SKM-1 treated with dmso at 0.1 percent for 144 hours (cell line): Measurements from ENCODE around the gene DNASE2B.

Experiments used
- DNase-seq: peaks from one replicate; lab custom pipeline; 2025; ENCODE audit not compliant: unreplicated experiment; lab: John Stamatoyannopoulos, UW

The DNASE2B gene

GRCh38 chr1:84398175-84399155 is at the start of gene DNASE2B:
DNASE2B (plus strand) TSS chr1:84398484; CDS start chr1:84398565, 81 bp downstream.
- no peak for DNase-seq

GRCh38 chr1:84348759-84349158 is 49.5 kb upstream of the DNASE2B start:
- DNase-seq = no peak

- no peak for DNase-seq
These were observed 48.2 kb upstream of the DNASE2B start for GRCh38 chr1:84350104-84350503.

GRCh38 chr1:84350550-84350949 is 47.7 kb upstream of the DNASE2B start:
- DNase-seq = no peak

GRCh38 chr1:84352298-84353106 is 45.8 kb upstream of the DNASE2B start:
- DNase-seq = no peak

- no peak for DNase-seq
These were observed 44.6 kb upstream of the DNASE2B start for GRCh38 chr1:84353695-84354094.

- DNase-seq = no peak
These were observed 42.7 kb upstream of the DNASE2B start for GRCh38 chr1:84355556-84355955.

- no peak for DNase-seq
These were observed 41.4 kb upstream of the DNASE2B start for GRCh38 chr1:84356881-84357280.

- DNase-seq = no peak
These were observed 39.6 kb upstream of the DNASE2B start for GRCh38 chr1:84358695-84359094.

- DNase-seq = no peak
These were observed 38.0 kb upstream of the DNASE2B start for GRCh38 chr1:84360316-84360715.

- no peak for DNase-seq
These were observed 36.5 kb upstream of the DNASE2B start for GRCh38 chr1:84361796-84362195.

GRCh38 chr1:84363019-84363418 is 35.3 kb upstream of the DNASE2B start:
- no peak for DNase-seq

- no peak for DNase-seq
These were observed 34.7 kb upstream of the DNASE2B start for GRCh38 chr1:84363622-84364021.

GRCh38 chr1:84365225-84366221 is 32.8 kb upstream of the DNASE2B start:
- DNase-seq = no peak

GRCh38 chr1:84366786-84367185 is 31.5 kb upstream of the DNASE2B start:
- no peak for DNase-seq

GRCh38 chr1:84367219-84367618 is 31.1 kb upstream of the DNASE2B start:
- DNase-seq = no peak

GRCh38 chr1:84368441-84368840 is 29.8 kb upstream of the DNASE2B start:
- no peak for DNase-seq

GRCh38 chr1:84370266-84370665 is 28.0 kb upstream of the DNASE2B start:
- no peak for DNase-seq

GRCh38 chr1:84370831-84371394 is 27.4 kb upstream of the DNASE2B start:
- DNase-seq = no peak

- DNase-seq = no peak
These were observed 24.7 kb upstream of the DNASE2B start for GRCh38 chr1:84373436-84374141.
